HG03039 (cell line): ENCODE measurements around the gene GTF2H4.

ENCODE experiments used
- ATAC-seq: cut with Tn5 transposase; IDR thresholded peaks from one replicate; pipeline ENCODE4 v1.9.1; 2021; ENCODE audit warnings: mild to moderate bottlenecking, moderate library complexity; ENCODE audit not compliant: unreplicated experiment

Gene GTF2H4

DNA sequence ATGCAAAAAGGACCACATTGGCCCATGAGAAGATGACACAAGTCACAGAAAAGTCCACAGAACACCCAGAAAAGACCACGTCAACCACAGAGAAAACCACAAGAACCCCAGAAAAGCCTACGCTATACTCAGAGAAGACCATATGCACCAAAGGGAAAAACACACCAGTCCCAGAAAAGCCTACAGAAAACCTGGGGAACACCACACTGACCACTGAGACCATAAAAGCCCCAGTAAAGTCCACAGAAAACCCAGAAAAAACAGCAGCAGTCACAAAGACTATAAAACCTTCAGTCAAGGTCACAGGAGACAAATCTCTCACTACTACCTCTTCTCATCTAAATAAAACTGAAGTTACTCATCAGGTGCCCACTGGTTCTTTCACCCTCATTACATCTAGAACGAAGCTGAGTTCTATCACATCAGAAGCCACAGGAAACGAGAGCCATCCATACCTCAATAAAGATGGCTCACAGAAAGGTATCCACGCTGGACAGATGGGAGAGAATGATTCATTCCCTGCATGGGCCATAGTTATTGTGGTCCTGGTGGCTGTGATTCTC is 44.0 kb downstream of the GTF2H4 start:
- no peak for ATAC-seq

DNA sequence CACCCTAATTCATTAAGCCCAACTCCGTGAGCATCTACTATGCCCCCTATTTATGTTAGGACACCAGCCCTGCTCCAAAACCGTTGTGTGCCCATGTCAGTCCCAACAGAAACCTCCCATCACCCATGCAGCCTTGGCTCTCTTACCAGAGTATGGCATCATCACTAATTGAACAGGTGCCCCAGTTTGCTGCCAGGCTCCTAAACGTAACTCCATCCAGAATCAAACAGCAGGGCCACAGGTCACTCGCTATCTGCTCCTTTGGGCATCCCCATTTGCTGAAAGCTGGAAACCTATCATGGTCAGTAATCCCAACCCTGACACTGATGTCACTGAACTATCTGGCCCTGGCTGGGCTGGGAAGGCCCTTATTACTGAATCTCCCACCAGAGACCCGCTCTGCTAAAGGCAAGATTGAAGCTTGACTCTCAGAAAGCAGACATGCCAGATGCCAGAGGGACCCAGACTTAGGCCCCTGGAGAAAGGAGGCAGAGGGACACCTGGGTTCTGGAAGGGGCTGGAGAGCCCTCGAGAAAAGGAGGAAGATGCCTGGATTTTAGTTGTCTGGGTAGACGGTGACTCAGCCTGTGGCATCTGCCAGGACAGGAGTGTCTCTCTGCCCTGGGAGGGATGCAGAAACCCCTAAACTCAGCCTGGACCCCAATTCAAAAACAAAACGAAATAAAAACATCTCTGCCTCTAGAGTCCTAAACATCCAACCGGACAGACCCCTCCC is 46.8 kb downstream of the GTF2H4 start:
- ATAC-seq: no peak

DNA sequence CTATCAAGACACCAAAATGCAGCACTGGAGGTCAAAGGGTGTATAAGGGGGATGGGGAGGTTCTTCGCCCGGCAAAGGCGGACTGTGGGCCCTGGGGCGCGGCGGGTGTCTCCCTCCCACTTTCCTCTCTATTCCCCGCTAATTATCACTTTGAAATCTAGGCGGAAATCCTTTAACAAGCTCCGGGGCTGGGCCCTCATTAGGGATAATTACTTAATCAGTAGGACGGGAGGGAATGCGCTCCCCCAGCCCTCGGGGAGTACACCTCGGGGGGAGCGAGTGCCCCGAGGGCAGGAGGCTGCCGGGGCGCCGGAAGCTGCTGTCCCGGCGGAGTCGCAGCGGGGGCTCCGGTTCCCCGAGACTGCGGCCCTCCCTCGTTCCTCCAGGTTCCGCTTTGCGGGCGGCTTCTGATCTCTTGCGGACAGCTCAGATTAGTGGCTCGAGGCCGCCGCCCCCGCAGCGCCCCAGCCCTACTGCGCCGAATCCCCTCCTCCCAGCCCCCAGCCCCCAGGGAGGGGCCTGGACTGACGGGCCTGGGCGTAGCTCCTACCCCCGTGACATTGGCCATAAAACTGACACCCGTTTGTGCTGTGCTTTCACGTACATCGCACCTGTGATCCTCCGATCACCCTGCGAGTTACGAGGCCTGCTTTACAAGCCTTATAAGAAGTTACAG is 47.5 kb downstream of the GTF2H4 start:
- ATAC-seq: peak; percentile 48

DNA sequence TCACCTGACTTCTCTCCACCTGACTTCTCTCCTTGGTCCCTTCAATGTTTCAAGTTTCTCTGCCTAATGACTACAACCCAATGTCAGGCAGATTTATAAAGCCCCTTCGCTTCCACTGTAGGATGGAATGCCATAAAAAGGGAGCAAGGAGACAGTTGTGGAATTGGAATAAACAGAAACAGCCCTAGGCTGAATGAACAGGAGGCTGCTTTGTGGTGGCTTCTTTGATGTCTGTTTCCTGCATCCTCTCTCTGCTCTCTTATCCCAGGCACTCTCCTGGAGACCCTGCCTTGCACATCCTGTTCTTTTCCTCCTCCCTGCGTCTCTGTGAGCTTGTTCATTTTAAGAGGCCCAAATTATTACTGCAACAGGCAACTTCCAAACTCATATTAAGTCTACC is 49.7 kb downstream of the GTF2H4 start:
- ATAC-seq: no peak

DNA sequence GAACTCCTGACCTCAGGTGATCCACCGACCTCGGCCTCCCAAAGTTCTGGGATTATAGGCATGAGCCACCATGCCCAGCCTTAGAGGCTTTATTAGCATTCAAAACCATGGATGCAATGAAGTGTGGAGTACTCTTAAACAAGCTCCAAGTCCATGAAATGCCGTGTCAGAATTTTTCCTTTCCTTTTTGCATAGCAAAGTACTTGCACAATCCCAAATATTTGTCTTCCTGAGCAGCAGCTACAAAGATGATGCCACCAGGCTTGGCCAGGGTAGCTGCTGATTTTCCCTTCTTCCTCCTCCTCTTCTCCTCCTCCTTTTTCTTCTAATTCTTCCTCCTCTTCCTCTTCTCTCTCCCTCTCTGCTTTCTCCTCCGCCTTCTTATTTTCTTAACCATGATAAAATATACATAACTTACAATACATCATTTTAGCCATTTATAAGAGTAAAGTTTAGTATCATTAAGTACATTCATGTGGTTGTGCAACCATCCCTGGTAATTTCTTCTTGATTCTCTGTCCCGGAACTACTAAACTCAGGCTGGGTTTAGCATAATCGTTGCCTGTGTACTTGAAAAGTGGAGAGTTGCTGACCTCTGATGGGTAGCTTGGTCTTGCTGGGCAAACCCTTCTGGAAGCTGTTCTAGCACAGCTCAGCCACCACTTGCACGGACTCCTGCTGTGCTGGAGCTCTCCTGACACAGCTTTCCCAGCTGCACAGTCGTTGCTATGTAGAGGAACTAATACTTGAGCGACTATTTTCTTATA is 53.1 kb downstream of the GTF2H4 start:
- no peak for ATAC-seq

DNA sequence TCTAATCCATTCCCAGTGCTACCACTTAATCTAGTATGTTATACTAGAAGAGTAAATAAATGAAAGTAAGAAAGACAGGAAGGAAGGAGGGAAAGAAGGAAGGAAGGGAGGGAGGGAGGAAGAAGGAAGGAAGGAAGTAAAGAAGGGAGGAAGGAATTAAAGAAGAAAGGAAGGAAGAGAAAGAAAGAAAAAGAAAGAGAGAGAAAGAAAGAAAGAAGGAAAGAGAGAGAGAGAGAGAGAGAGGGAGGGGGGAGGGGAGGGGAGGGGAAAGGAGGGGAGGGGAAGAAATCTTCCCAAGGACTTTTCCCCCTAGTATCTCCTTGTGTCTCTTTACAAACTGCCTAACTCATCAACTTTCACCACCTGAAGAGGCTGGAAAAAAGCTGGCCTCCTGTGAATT is 54.7 kb downstream of the GTF2H4 start:
- no peak for ATAC-seq

DNA sequence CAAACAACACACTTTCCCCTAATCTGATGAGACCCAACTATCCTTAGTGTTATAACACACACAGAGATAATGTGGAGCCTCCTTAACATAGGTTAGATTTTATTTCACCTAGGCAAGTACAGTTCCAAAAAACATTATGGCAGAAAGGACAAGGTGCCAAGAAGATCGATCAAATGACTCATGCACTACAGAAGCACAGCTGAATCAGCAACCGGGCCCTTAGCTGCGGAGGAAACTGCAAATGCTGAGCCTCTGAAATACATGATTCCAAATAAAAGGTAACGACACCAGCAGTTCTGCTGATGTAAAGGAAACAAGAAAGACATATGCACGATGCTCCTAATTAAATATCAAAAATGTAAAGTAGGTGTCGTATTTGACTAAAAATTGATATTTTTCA is 55.6 kb downstream of the GTF2H4 start:
- no peak for ATAC-seq
